GM18511 (cell line): ENCODE measurements around the gene TMEM255B.
"Not testable (repeated sequence)": the region's sequence is repeated elsewhere in the genome, so short reads cannot be mapped to it uniquely, and the experiment has no call there.

ENCODE experiments used
- ATAC-seq: cut with Tn5 transposase; IDR thresholded peaks from one replicate; pipeline ENCODE4 v1.9.1; 2021; ENCODE audit warnings: mild to moderate bottlenecking, moderate library complexity; ENCODE audit not compliant: unreplicated experiment

Gene TMEM255B

GRCh38 chr13:113758651-113759524 lies at the start of gene TMEM255B:
TMEM255B (plus strand) TSS chr13:113759226; CDS start chr13:113759270, 44 bp downstream.
- peak; percentile 90 for ATAC-seq

- ATAC-seq, result no peak
These were observed 36.1 kb upstream of the TMEM255B start for GRCh38 chr13:113722921-113723320.

DNA sequence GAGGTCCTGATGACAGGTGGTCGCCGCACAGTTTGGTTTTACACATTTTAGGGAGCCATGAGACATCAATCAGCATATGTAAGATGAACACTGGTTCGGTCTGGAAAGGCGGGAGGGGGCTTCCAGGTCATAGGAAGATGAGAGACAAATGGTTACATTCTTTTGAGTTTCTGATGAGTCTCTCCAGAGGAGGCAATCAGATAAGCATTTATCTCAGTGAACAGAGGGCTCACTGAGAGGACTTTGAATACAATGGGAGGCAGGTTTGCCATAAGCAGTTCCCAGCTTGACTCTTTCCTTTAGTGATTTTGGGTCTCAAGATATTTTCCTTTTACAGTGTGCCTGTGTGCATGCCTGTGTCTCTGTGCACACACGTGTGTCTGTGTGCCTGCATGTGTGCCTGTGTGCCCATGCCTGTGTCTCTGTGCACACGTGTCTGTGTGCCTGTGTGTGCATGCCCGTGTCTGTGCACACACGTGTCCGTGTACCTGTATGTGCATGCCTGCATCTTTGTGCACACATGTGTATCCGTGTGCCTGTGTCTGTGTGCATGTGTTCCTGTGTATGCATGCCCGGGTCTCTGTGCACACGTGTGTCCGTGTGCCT lies 35.5 kb upstream of the TMEM255B start:
- ATAC-seq, result no peak

DNA sequence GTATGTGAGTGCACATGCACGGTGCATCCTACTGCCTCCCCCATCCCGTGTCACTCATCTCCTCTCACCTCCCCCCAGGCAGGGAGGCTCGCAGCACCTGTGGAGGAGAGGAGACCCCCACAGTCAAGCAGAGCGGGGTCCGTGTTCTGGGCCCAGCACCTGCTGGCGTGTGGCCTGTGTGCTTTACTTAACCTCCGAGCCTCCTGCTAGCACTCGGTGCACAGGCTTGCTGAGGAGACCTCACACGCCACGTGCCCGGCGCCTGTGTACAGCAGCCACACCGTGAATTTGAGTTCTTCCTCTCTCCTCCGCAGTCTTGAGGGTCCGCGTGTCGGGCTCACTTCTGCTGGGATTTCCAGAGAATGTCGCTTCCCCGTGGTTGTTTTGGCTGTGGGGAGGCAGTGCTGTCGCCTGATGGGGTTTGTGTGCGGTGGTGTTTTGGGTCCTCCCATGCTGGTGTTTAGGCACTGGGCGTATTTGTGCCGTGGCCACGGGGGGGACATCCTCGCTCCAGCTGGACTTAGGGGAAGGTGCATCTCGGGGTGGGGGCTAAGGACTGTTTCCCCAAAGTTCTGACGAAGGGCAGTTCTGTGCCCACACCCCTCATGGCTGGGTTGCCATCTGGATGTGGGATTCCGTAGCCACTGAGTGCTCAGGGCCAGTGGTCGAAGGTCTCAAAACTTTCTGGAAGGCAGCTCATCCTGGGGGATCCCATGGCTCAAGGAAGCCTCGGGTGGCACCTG lies 34.8 kb upstream of the TMEM255B start:
- no peak for ATAC-seq

GRCh38 chr13:113724780-113725315 lies 34.2 kb upstream of the TMEM255B start:
- ATAC-seq, result peak; percentile 96

DNA sequence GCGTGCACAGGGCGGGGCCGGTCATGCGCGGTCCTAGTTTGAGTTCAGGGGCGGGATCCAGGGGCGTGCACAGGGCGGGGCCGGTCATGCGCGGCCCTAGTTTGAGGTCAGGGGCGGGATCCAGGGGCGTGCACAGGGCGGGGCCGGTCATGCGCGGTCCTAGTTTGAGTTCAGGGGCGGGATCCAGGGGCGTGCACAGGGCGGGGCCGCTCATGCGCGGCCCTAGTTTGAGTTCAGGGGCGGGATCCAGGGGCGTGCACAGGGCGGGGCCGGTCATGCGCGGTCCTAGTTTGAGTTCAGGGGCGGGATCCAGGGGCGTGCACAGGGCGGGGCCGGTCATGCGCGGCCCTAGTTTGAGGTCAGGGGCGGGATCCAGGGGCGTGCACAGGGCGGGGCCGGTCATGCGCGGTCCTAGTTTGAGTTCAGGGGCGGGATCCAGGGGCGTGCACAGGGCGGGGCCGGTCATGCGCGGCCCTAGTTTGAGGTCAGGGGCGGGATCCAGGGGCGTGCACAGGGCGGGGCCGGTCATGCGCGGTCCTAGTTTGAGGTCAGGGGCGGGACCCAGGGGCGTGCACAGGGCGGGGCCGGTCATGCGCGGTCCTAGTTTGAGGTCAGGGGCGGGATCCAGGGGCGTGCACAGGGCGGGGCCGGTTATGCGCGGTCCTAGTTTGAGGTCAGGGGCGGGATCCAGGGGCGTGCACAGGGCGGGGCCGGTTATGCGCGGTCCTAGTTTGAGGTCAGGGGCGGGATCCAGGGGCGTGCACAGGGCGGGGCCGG lies 33.5 kb upstream of the TMEM255B start:
- not testable (repeated sequence) for ATAC-seq

DNA sequence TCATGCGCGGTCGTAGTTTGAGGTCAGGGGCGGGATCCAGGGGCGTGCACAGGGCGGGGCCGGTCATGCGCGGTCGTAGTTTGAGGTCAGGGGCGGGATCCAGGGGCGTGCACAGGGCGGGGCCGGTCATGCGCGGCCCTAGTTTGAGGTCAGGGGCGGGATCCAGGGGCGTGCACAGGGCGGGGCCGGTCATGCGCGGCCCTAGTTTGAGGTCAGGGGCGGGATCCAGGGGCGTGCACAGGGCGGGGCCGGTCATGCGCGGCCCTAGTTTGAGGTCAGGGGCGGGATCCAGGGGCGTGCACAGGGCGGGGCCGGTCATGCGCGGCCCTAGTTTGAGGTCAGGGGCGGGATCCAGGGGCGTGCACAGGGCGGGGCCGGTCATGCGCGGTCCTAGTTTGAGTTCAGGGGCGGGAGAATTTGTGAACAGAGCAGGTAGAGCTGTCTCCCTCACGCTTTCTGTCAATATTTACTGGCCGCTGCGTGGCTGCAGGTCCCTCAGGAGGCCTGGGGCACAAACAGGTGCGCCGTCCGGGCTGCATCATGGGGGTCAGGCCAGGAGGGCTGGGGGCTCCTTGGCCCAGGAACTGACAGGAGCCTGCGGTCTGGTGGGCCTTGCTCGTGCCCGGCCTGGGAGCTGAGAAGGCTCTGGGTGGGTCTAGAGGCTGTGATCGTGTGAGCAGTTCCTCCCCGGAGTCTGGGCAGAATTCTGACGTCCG lies 32.8 kb upstream of the TMEM255B start:
- ATAC-seq, result not testable (repeated sequence)

GRCh38 chr13:113726961-113727411 lies 32.0 kb upstream of the TMEM255B start:
- no peak for ATAC-seq

GRCh38 chr13:113728571-113729054 lies 30.4 kb upstream of the TMEM255B start:
- ATAC-seq, result no peak

- no peak for ATAC-seq
These were observed 29.6 kb upstream of the TMEM255B start for GRCh38 chr13:113729187-113730019.

DNA sequence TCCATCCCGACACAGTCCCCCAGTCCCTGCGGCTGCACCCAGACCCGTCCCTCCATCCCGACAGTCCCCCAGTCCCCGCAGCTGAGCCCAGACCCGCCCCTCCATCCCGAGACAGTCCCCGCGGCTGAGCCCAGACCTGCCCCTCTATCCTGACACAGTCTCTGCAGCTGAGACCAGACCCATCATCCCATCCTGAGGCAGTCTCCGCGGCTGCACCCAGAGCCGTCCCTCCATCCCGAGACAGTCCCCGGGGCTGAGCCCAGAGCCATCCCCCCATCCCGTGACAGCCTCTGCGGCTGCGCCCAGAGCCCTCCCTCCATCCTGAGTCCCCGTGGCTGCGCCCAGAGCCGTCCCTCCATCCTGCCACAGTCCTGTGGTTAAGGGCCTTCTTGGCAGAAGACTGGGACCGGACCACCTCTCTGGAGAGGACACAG lies 28.8 kb upstream of the TMEM255B start:
- no peak for ATAC-seq

GRCh38 chr13:113730831-113731191 lies 28.2 kb upstream of the TMEM255B start:
- no peak for ATAC-seq

GRCh38 chr13:113731192-113732175 lies 27.5 kb upstream of the TMEM255B start:
- ATAC-seq, result no peak

DNA sequence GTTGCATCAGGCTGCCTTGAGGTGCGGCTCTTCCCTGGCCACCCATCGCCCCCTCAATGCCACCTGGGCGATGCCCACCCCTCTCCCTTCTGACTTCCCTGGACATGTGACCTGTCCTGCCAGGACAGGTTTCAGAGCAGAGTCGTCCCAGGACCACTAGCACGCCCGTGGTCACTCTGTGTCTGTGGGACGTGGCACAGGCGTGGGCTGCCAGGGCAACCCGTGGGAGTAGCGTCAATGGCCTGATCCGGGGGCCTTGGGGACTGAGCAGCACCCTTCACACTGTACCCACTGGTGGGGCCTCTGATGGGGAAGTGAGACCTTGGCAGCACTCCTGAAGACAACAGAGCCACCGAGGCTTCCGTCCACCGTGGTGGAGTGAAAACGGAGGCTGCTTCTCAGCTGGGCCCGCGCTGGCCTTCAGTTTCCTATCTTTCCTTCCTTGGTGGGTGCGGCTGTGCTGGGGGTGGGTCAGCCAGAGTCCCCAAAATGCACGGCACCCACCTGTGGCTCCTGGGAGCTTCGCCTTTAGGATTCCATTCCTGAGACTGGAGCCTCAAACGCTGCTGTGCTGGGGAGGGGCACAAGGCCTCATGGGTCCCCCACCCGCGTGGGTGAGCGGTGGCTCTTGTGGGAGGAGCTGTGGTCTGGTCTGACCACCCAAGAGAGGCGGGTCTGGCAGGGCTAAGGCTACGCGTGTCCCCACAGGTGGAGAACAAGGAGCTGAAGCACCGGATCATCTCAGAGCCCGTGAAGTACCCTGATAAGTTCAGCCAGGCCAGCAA lies 26.7 kb upstream of the TMEM255B start:
- no peak for ATAC-seq

GRCh38 chr13:113732961-113733950 lies 25.8 kb upstream of the TMEM255B start:
- no peak for ATAC-seq
